Testis (tissue), 3 donors: Measurements from ENCODE around the gene JAKMIP1. TPM values are rescaled to one million over a fixed set of nuclear protein-coding genes. Genes with fewer than 3 reads are reported as not detected.
A peak's percentile ranks its signal among the peaks of the same experiment; 100 is the strongest.

ENCODE experiments used
- DNase-seq: peaks from one replicate; pipeline ENCODE4 v3.0.0-alpha.2; 2019
- H3K27ac ChIP-seq, 2 donors: fragments of 200-600 bp; sonication (generic); one replicate each; pipeline ENCODE4 v1.5.1; 2019
- H3K27me3 ChIP-seq: fragments of 200-600 bp; sonication (generic); one replicate; pipeline ENCODE4 v1.5.1; 2019
- H3K36me3 ChIP-seq: fragments of 200-600 bp; sonication (generic); one replicate; pipeline ENCODE4 v1.5.1; 2017; ENCODE audit warnings: low read depth; ENCODE audit errors: missing control alignments
- H3K4me1 ChIP-seq: fragments of 200-600 bp; sonication (generic); one replicate; pipeline ENCODE4 v1.5.1; 2019
- H3K4me3 ChIP-seq, 2 donors: fragments of 200-600 bp; sonication (generic); one replicate each; pipeline ENCODE4 v1.5.1; 2017 to 2019
- H3K9me3 ChIP-seq: fragments of 200-600 bp; sonication (generic); one replicate; pipeline ENCODE4 v1.5.1; 2017
- CTCF ChIP-seq, 3 experiments: fragments of 450-650 bp in 2 of 3; fragments of 200-600 bp in 1 of 3; sonication (generic) in 1 of 3; IDR thresholded peaks; one replicate each; pipeline ENCODE4 v1.5.1; 2016 to 2019; ENCODE audit warnings: antibody characterized with exemption in 3 of 3, mild to moderate bottlenecking in 2 of 3, moderate library complexity in 1 of 3
- POLR2A ChIP-seq: fragments of 450-650 bp; IDR thresholded peaks from one replicate; pipeline ENCODE4 v1.6.1; 2017; ENCODE audit warnings: antibody characterized with exemption, mild to moderate bottlenecking, moderate library complexity
- WGBS, 2 donors: methylation state at CpG; one replicate each; pipeline ENCODE4 v1.1.5; 2018; 5-methylcytosine and 5-hydroxymethylcytosine counted together
- intact Hi-C: fragments of 100-400 bp; cut with DNase I; formaldehyde crosslinking; loops from one replicate; pipeline ENCODE4 v1.15.1; 2023; ENCODE audit warnings: low total_unique reads
- polyA plus RNA-seq: library from polyadenylated mRNA; stranded (reverse); fragments of 350-450 nt; fragmentation: Illumina TruSeq; extraction: RNeasy Lipid Tissue Mini Kit (QIAGEN cat#74804); gene quantifications from one replicate; pipeline ENCODE4 v1.2.3, GENCODE V29; 2014; ENCODE audit warnings: low read depth, low replicate concordance; ENCODE audit not compliant: insufficient read depth
- total RNA-seq, 2 donors: library from RNA; depleted of rRNA; stranded (reverse); fragments of >200 nt; gene quantifications; one replicate each; pipeline ENCODE4 v1.2.3, GENCODE V29; 2016

The JAKMIP1 gene
- total and polyA plus RNA-seq, 3 donors from 2014 or later, result 10.7 to 18.1 (median 15.2) TPM

GRCh38 chr4:6038711-6039110 is 161.6 kb downstream of the JAKMIP1 start:
- no peak for TF ChIP-seq CTCF (IDR thresholded peaks at IDR 0.05)
- TF ChIP-seq POLR2A, result no peak
- DNase-seq, result no peak
- Histone ChIP-seq H3K9me3 (no peaks in the 10 kb centered on the region), H3K27ac (no peak overlapping the region), H3K4me1 (no peaks in the 10 kb centered on the region), H3K36me3 (no peaks in the 10 kb centered on the region), H3K27me3 (no peaks in the 10 kb centered on the region), H3K4me3 (no peak overlapping the region)
- intact Hi-C loops, result no loop called here
- 91 to 100% methylated on average over 1 to 8 of the region's 8 CpGs for WGBS, 2 donors

GRCh38 chr4:6035786-6036185 is 164.6 kb downstream of the JAKMIP1 start:
- Histone ChIP-seq H3K36me3 (no peaks in the 10 kb centered on the region), H3K9me3 (no peaks in the 10 kb centered on the region), H3K4me1 (peaks cover 16% of the 10 kb centered on the region), H3K27me3 (no peaks in the 10 kb centered on the region), H3K4me3 (no peak overlapping the region), H3K27ac (no peak overlapping the region)
- no peak for TF ChIP-seq CTCF (IDR thresholded peaks at IDR 0.05)
- no peak for TF ChIP-seq POLR2A
- WGBS, 2 donors, result 95 to 97% methylated on average over 8 to 16 of the region's 16 CpGs
- no peak for DNase-seq
- intact Hi-C loops, result no loop called here

- Histone ChIP-seq H3K9me3 (no peaks in the 10 kb centered on the region), H3K36me3 (no peaks in the 10 kb centered on the region), H3K27me3 (no peaks in the 10 kb centered on the region), H3K4me3 (no peak overlapping the region), H3K27ac (no peak overlapping the region), H3K4me1 (peaks cover 16% of the 10 kb centered on the region)
- WGBS, 2 donors, result 72 to 91% methylated on average over 4 of the region's 4 CpGs
- no peak for TF ChIP-seq CTCF (IDR thresholded peaks at IDR 0.05)
- TF ChIP-seq POLR2A, result no peak
- no peak for DNase-seq
- intact Hi-C loops, result no loop called here
Measured at GRCh38 chr4:6033381-6033780, 167.0 kb downstream of the JAKMIP1 start.

- intact Hi-C loops, result no loop called here
- no peaks in the 10 kb centered on the region for H3K36me3 ChIP-seq
- H3K4me1 ChIP-seq, result peaks cover 16% of the 10 kb centered on the region
- 63 to 75% methylated on average over 11 of the region's 11 CpGs for WGBS, 2 donors
- TF ChIP-seq CTCF (IDR thresholded peaks at IDR 0.05), result peak in 1 of 3 experiments; percentile 9
- TF ChIP-seq POLR2A, result no peak
- H3K27ac ChIP-seq, result no peak overlapping the region
- H3K27me3 ChIP-seq, result no peaks in the 10 kb centered on the region
- no peaks in the 10 kb centered on the region for H3K9me3 ChIP-seq
- H3K4me3 ChIP-seq, result no peak overlapping the region
- no peak for DNase-seq
Measured at GRCh38 chr4:6032249-6033244, 167.8 kb downstream of the JAKMIP1 start.
